SHP77 (cell line): Measurements from ENCODE around the gene DENND4B.

ENCODE experiments used
- DNase-seq, 2 experiments: peaks; one replicate each; lab custom pipeline; 2025; lab: John Stamatoyannopoulos, UW

DENND4B gene

DNA sequence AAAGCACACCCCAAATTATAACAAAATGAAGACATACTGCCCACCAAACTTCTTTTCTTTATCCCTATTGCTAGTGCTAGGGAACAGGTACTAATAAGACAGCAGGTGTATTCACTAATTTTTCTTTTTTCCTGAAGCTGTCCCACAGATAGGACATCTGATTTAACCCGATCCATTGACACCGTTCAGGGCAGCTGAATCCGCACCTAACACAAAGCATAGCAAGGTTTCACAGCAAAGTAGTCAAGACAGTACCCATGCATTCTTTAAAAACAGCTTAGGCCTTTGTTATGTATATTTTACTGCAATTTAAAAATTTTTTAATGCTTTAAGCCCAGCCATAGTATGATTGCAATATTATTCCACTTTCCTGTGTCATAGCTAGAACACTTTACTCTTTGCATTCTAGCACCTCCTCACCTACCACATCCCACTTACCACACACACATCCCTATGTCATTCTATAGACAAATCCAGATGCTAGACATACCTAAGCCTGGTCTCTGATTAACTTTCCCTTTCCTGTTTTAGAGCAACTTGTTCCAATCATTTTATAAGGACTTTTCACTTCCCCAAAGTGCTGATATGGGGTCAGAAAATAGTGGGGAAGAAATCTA lies 64.1 kb downstream of the DENND4B start:
- DNase-seq, result peak in 1 of 2 experiments; percentile 17

DNA sequence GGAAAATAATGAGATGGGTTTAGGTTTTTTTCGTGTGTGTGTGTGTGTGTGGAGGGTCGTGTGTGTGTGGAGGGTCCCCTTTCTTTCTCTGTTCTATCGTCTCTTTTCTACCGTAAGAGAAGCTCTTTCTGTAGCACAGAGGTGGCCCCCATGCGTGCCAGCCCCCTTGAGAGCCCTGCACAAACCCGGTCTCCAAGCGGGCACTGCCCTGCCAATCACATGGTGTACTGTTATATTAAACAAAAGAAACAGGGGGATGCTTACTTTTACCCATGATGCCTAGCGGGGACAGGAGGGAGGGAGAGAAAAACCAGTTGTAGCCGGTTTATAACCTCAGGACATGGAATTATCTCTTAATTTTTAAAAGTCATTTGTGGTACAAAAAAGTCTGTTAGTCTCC lies 64.8 kb downstream of the DENND4B start:
- peak; percentile 91 to 92 for DNase-seq

DNA sequence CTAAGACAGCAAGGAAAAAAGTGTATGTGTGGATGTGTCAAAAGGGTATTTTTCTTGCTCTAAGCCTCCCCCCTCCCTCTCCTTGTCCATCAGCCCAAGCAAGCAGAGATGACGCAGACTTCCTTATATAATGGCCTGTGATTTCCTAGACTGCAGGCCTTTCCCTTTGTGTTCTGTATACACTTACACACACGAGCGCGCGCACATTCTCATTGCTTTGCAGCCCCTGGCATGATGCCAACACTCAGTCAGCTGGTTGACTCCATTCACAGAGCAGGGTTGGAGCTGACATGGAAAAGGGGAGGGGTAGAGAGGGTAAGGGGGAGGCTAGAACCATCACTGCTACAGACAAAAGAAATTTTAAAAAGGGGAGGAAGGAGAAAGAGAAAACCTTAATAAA lies 65.6 kb downstream of the DENND4B start:
- peak; percentile 99 to 100 for DNase-seq

GRCh38 chr1:153880024-153880423 lies 66.5 kb downstream of the DENND4B start:
- DNase-seq, result no peak
